ENCODE data around the gene TEC. TPM values are rescaled to one million over a fixed set of nuclear protein-coding genes. Genes with fewer than 3 reads are reported as not detected.

Gene TEC
- total RNA-seq, 1 experiment from 2014 or later, result 4.5 TPM

- no peaks in the 10 kb centered on the region for H3K79me2 ChIP-seq (ENCODE audit: insufficient read depth, low read length)
- H3K4me2 ChIP-seq (ENCODE audit: low read length), result no peak overlapping the region
- intact Hi-C loops (cut with micrococcal nuclease), result no loop called here
- CTCF ChIA-PET, result no interaction called here
- no TSS peak for BruUV-seq (replicated peaks)
- TF ChIP-seq CTCF (IDR thresholded peaks at IDR 0.05 in 2 of 3, conservative IDR thresholded peaks at IDR 0.05 in 1 of 3; ENCODE audit: borderline replicate concordance in 1 of 3, insufficient read depth in 1 of 3, low read depth in 2 of 3, low read length in 2 of 3), result no peak
- no peak for TF ChIP-seq POLR2A (IDR thresholded peaks at IDR 0.05; ENCODE audit: borderline replicate concordance, extremely low read depth, insufficient read depth, insufficient read length)
- no peaks in the 10 kb centered on the region for H3K36me3 ChIP-seq (ENCODE audit: control insufficient read depth in 1 of 2, insufficient read depth in 2 of 2, low read length in 2 of 2)
- POLR2A ChIA-PET, result no interaction called here
- no peaks in the 10 kb centered on the region for H3K9me3 ChIP-seq (ENCODE audit: control insufficient read depth in 1 of 2, insufficient read depth in 1 of 2, low read depth in 1 of 2, low read length in 2 of 2)
- no peak overlapping the region for H3K4me3 ChIP-seq (replicated peaks in 1 of 2; ENCODE audit: low read depth in 1 of 2, low read length in 2 of 2)
- H3K27ac ChIP-seq (ENCODE audit: low read depth, low read length), result no peak overlapping the region
- H3K4me1 ChIP-seq (ENCODE audit: control insufficient read depth in 1 of 2, insufficient read depth in 2 of 2, low read length in 2 of 2), result peaks cover 17 to 28% of the 10 kb centered on the region in 2 experiments
- no peaks in the 10 kb centered on the region for H3K9me2 ChIP-seq (ENCODE audit: insufficient read depth)
- H4K20me1 ChIP-seq (ENCODE audit: insufficient read depth), result no peaks in the 10 kb centered on the region
- DNase-seq (ENCODE audit: low read depth, low spot score), result no peak
- H3K9ac ChIP-seq (ENCODE audit: low read length), result no peak overlapping the region
- ATAC-seq, result no peak
- no peak overlapping the region for H2AFZ ChIP-seq (ENCODE audit: low read depth, low read length, poor library complexity, severe bottlenecking)
- no peaks in the 10 kb centered on the region for H3K27me3 ChIP-seq (ENCODE audit: insufficient read depth, low read length)
- RAD21 ChIA-PET (ENCODE audit: low non-redundant PET in 1 of 2, low total read pairs in 2 of 2, uncharacterized antibody in 2 of 2, unreplicated experiment in 2 of 2), result no interaction called here
Measured at GRCh38 chr4:48178931-48179330, 90.7 kb downstream of the TEC start.

GRCh38 chr4:48175806-48176205 lies 93.8 kb downstream of the TEC start:
- TF ChIP-seq POLR2AphosphoS5 (IDR thresholded peaks at IDR 0.05; ENCODE audit: low read depth, low read length) (no peak), CTCF (IDR thresholded peaks at IDR 0.05 in 2 of 3, conservative IDR thresholded peaks at IDR 0.05 in 1 of 3; ENCODE audit: borderline replicate concordance in 1 of 3, insufficient read depth in 1 of 3, low read depth in 2 of 3, low read length in 2 of 3) (no peak), ZNF274 (IDR thresholded peaks at IDR 0.05; ENCODE audit: low read depth, low read length) (no peak)
- H3K9me3 ChIP-seq (ENCODE audit: control insufficient read depth in 1 of 2, insufficient read depth in 1 of 2, low read depth in 1 of 2, low read length in 2 of 2), result no peaks in the 10 kb centered on the region
- ATAC-seq, result no peak
- no peaks in the 10 kb centered on the region for H3K79me2 ChIP-seq (ENCODE audit: insufficient read depth, low read length)
- H3K36me3 ChIP-seq (ENCODE audit: control insufficient read depth in 1 of 2, insufficient read depth in 2 of 2, low read length in 2 of 2), result no peaks in the 10 kb centered on the region
- peak overlapping the region; percentile 49 for H3K4me2 ChIP-seq (ENCODE audit: low read length)
- H3K9ac ChIP-seq (ENCODE audit: low read length), result 0 out of 2 replicates have a peak overlapping the region, but pooled peaks have one; percentile 4
- DNase-seq (ENCODE audit: low read depth, low spot score), result no peak
- H3K27me3 ChIP-seq (ENCODE audit: insufficient read depth, low read length), result no peaks in the 10 kb centered on the region
- ChIA-PET CTCF (no interaction called here), POLR2A (no interaction called here), RAD21 (ENCODE audit: low non-redundant PET in 1 of 2, low total read pairs in 2 of 2, uncharacterized antibody in 2 of 2, unreplicated experiment in 2 of 2) (no interaction called here)
- H4K20me1 ChIP-seq (ENCODE audit: insufficient read depth), result no peaks in the 10 kb centered on the region
- intact Hi-C loops (cut with micrococcal nuclease), result no loop called here
- no TSS peak for BruUV-seq (replicated peaks)
- H3K4me3 ChIP-seq (replicated peaks in 1 of 2; ENCODE audit: low read depth in 1 of 2, low read length in 2 of 2), result no peak overlapping the region
- H3K9me2 ChIP-seq (ENCODE audit: insufficient read depth), result no peaks in the 10 kb centered on the region
- no peak overlapping the region for H2AFZ ChIP-seq (ENCODE audit: low read depth, low read length, poor library complexity, severe bottlenecking)
- H3K4me1 ChIP-seq (ENCODE audit: control insufficient read depth in 1 of 2, insufficient read depth in 2 of 2, low read length in 2 of 2), result peaks cover 30 to 45% of the 10 kb centered on the region in 2 experiments
- H3K27ac ChIP-seq (ENCODE audit: low read depth, low read length), result no peak overlapping the region; the same call in 1 of the 2 replicates
